K562 (cell line): Measurements from ENCODE around the gene RBPJ. TPM values are rescaled to one million over a fixed set of nuclear protein-coding genes. Genes with fewer than 3 reads are reported as not detected.
A peak's percentile ranks its signal among the peaks of the same experiment; 100 is the strongest.

Experiments
- CREBBP ChIP-seq: IDR thresholded peaks from one replicate; pipeline ENCODE4 v1.6.1; 2012; ENCODE audit warnings: low read depth, mild to moderate bottlenecking, control low read depth, inconsistent platforms, low read length
- ETV1 ChIP-seq: fragments of 450-650 bp; conservative IDR thresholded peaks from 2 replicates; pipeline ENCODE4 v1.6.1; 2016; ENCODE audit warnings: missing genetic modification characterization, control low read depth, low read depth, missing compliant biosample characterization
- ETV6 ChIP-seq, 3 experiments: fragments of 150-350 bp in 1 of 3; sonication (generic) in 1 of 3; formaldehyde crosslinking in 1 of 3; IDR thresholded peaks; 2 replicates each; pipeline versions ENCODE4 v1.6.1 to v1.8.0; 2014 to 2022; ENCODE audit warnings: borderline replicate concordance in 2 of 3, low read depth in 2 of 3, antibody characterized with exemption in 1 of 3, low read length in 1 of 3, mild to moderate bottlenecking in 1 of 3, missing genetic modification reagents in 1 of 3
- FOXK1 ChIP-seq: sonication (generic); formaldehyde crosslinking; IDR thresholded peaks from 2 replicates; pipeline ENCODE4 v1.8.0; 2022; ENCODE audit warnings: missing genetic modification reagents, mild to moderate bottlenecking, borderline replicate concordance
- HDAC2 ChIP-seq: fragments of 450-650 bp; IDR thresholded peaks from 2 replicates; pipeline ENCODE4 v1.6.1; 2016; ENCODE audit warnings: mild to moderate bottlenecking
- HMG20B ChIP-seq: fragments of 250-450 bp; sonication (Bioruptor Pico); IDR thresholded peaks from 2 replicates; pipeline ENCODE4 v1.5.0; 2021; ENCODE audit warnings: mild to moderate bottlenecking
- JUND ChIP-seq, 2 experiments: IDR thresholded peaks; 2 replicates in 1 of 2; 3 replicates in 1 of 2; pipeline ENCODE4 v1.6.1; 2011; ENCODE audit warnings: borderline replicate concordance in 2 of 2, low read depth in 2 of 2, low read length in 2 of 2, improper control_type of control experiment in 1 of 2, missing biosample characterization in 1 of 2, missing genetic modification characterization in 1 of 2, missing genetic modification reagents in 1 of 2
- KDM2B ChIP-seq: fragments of 250-450 bp; sonication (Bioruptor Pico); IDR thresholded peaks from 2 replicates; pipeline ENCODE4 v1.8.0; 2021; ENCODE audit warnings: mild to moderate bottlenecking, moderate library complexity
- LEF1 ChIP-seq: fragments of 450-650 bp; IDR thresholded peaks from 2 replicates; pipeline ENCODE4 v1.6.1; 2016; ENCODE audit warnings: mild to moderate bottlenecking
- MTA1 ChIP-seq: fragments of 450-650 bp; IDR thresholded peaks from 2 replicates; pipeline ENCODE4 v1.6.1; 2017; ENCODE audit warnings: borderline replicate concordance
- NBN ChIP-seq: fragments of 450-650 bp; IDR thresholded peaks from 2 replicates; pipeline ENCODE4 v1.6.1; 2016; ENCODE audit warnings: low read depth, mild to moderate bottlenecking
- PATZ1 ChIP-seq: fragments of 250-450 bp; sonication (Bioruptor Pico); IDR thresholded peaks from 2 replicates; pipeline ENCODE4 v1.5.0; 2020; ENCODE audit warnings: mild to moderate bottlenecking, borderline replicate concordance
- PCBP1 ChIP-seq: fragments of 200-400 bp; formaldehyde crosslinking; IDR thresholded peaks from 2 replicates; pipeline ENCODE4 v1.6.1; 2018; ENCODE audit warnings: mild to moderate bottlenecking, low read depth, low read length; ENCODE audit not compliant: poor library complexity, severe bottlenecking
- PHF20 ChIP-seq: fragments of 450-650 bp; IDR thresholded peaks from 2 replicates; pipeline ENCODE4 v1.6.1; 2018; ENCODE audit not compliant: partially characterized antibody
- PRMT5 ChIP-seq: sonication (generic); formaldehyde crosslinking; IDR thresholded peaks from 2 replicates; pipeline ENCODE4 v1.5.0; 2020; ENCODE audit warnings: missing genetic modification reagents
- SMARCA4 ChIP-seq: fragments of 450-650 bp; IDR thresholded peaks from 2 replicates; pipeline ENCODE4 v1.6.1; 2016
- TBL1XR1 ChIP-seq, 2 experiments: IDR thresholded peaks; 2 replicates each; pipeline ENCODE4 v1.6.1; 2012; ENCODE audit warnings: improper control_type of control experiment in 2 of 2, low read length in 2 of 2, mild to moderate bottlenecking in 1 of 2
- YY1 ChIP-seq, 3 experiments: IDR thresholded peaks; 2 replicates each; pipeline ENCODE4 v1.6.1; 2011; ENCODE audit warnings: low read length in 2 of 3, mild to moderate bottlenecking in 2 of 3, moderate library complexity in 2 of 3, borderline replicate concordance in 1 of 3, control low read depth in 1 of 3, low read depth in 1 of 3; ENCODE audit not compliant: insufficient read depth in 3 of 3, insufficient replicate concordance in 2 of 3, control insufficient read depth in 1 of 3, insufficient read length in 1 of 3; ENCODE audit errors: extremely low read depth in 1 of 3
- ZBTB34 ChIP-seq: fragments of 250-450 bp; sonication (Bioruptor Pico); IDR thresholded peaks from 2 replicates; pipeline ENCODE4 v1.8.0; 2021; ENCODE audit warnings: mild to moderate bottlenecking, moderate library complexity
- ZFX ChIP-seq: sonication (generic); formaldehyde crosslinking; IDR thresholded peaks from 2 replicates; pipeline ENCODE4 v1.8.0; 2022; ENCODE audit warnings: mild to moderate bottlenecking, missing genetic modification reagents, moderate library complexity
- ZNF134 ChIP-seq: fragments of 250-450 bp; sonication (Bioruptor Pico); conservative IDR thresholded peaks from 2 replicates; pipeline ENCODE4 v1.4.0; 2020
- ZNF232 ChIP-seq: sonication (generic); formaldehyde crosslinking; IDR thresholded peaks from 2 replicates; pipeline ENCODE4 v1.8.0; 2022; ENCODE audit warnings: mild to moderate bottlenecking, missing genetic modification reagents
- ZNF57 ChIP-seq: fragments of 450-650 bp; formaldehyde crosslinking; IDR thresholded peaks from 2 replicates; pipeline ENCODE4 v1.4.0; 2020; ENCODE audit warnings: mild to moderate bottlenecking, moderate library complexity
- ZNF717 ChIP-seq: fragments of 250-450 bp; sonication (Bioruptor Pico); IDR thresholded peaks from 2 replicates; pipeline ENCODE4 v1.5.0; 2021
- ZSCAN32 ChIP-seq: fragments of 450-650 bp; formaldehyde crosslinking; IDR thresholded peaks from 2 replicates; pipeline ENCODE4 v1.4.0; 2020; ENCODE audit warnings: mild to moderate bottlenecking, moderate library complexity
- ZZZ3 ChIP-seq: fragments of 450-650 bp; IDR thresholded peaks from 2 replicates; pipeline ENCODE4 v1.6.1; 2016; ENCODE audit warnings: antibody characterized with exemption, mild to moderate bottlenecking, moderate library complexity
- polyA plus RNA-seq, 8 experiments: library from polyadenylated mRNA; depleted of rRNA in 4 of 8; stranded (reverse) in 5 of 8; unstranded in 3 of 8; fragments of >200 nt; fragmentation: Nextera tagmentation in 2 of 8; fragmentation: Illumina TruSeq in 1 of 8; extraction: Ambion mirVana in 2 of 8; extraction: Trizol in 1 of 8; gene quantifications; 2 replicates each; pipeline versions ENCODE4 v1.2.1 to v1.2.3, GENCODE V29; 2011 to 2014; ENCODE audit warnings: inconsistent platforms in 1 of 8, missing spikeins in 1 of 8
- total RNA-seq, 7 experiments: library from RNA; depleted of rRNA in 6 of 7; stranded (reverse); fragments of >200 nt in 6 of 7; fragmentation: Illumina TruSeq in 2 of 7; extraction: Trizol in 2 of 7; gene quantifications; 2 replicates each; pipeline versions ENCODE4 v1.2.1 to v1.2.3, GENCODE V29; 2011 to 2021; ENCODE audit warnings: low replicate concordance in 1 of 7

Gene RBPJ
- total and polyA plus RNA-seq, 9 of the 15 experiments (the other 6 are each of a cell fraction or from before 2014, with no cell fraction given), result 17.2 to 49.4 (median 33.8) TPM

- no peak for TF ChIP-seq ETV6 (IDR thresholded peaks at IDR 0.05; ENCODE audit: borderline replicate concordance in 1 of 2, low read depth in 2 of 2, low read length in 1 of 2)
- TF ChIP-seq ETV6 (CRISPR knock-in tag; IDR thresholded peaks at IDR 0.05; ENCODE audit: borderline replicate concordance), result no peak
- TF ChIP-seq NBN, result no peak
- 0 out of 2 replicates have a peak, but pooled peaks have one; percentile 5 for TF ChIP-seq SMARCA4
- no peak for TF ChIP-seq KDM2B (CRISPR knock-in tag)
- no peak for TF ChIP-seq ZZZ3
- TF ChIP-seq PATZ1 (CRISPR knock-in tag), result no peak
- TF ChIP-seq MTA1, result no peak
- TF ChIP-seq HDAC2, result no peak
- 0 out of 2 replicates have a peak, but pooled peaks have one; percentile 33 for TF ChIP-seq FOXK1 (CRISPR knock-in tag)
- 0 out of 2 replicates have a peak, but pooled peaks have one; percentile 39 for TF ChIP-seq ZNF232 (CRISPR knock-in tag)
- no peak for TF ChIP-seq ZNF717 (CRISPR knock-in tag)
- peak; percentile 48 for TF ChIP-seq ZFX
- no peak for TF ChIP-seq PRMT5 (CRISPR knock-in tag)
- no peak for TF ChIP-seq ZNF57 (CRISPR knock-in tag)
- no peak for TF ChIP-seq HMG20B (CRISPR knock-in tag)
- no peak for TF ChIP-seq TBL1XR1 (IDR thresholded peaks at IDR 0.05; ENCODE audit: low read length in 2 of 2)
- peak; percentile 21 for TF ChIP-seq PHF20
- TF ChIP-seq ZNF134, result no peak
- no peak for TF ChIP-seq CREBBP
- TF ChIP-seq ETV1, result no peak
- no peak for TF ChIP-seq JUND (IDR thresholded peaks at IDR 0.05; ENCODE audit: borderline replicate concordance, low read depth, low read length)
- TF ChIP-seq JUND (tag; IDR thresholded peaks at IDR 0.05; ENCODE audit: borderline replicate concordance, low read depth, low read length), result 0 out of 3 replicates have a peak, but pooled peaks have one; percentile 4
- no peak for TF ChIP-seq ZSCAN32 (CRISPR knock-in tag)
- TF ChIP-seq ZBTB34, result no peak
- TF ChIP-seq PCBP1, result peak; percentile 55
- TF ChIP-seq LEF1, result no peak
- TF ChIP-seq YY1 (IDR thresholded peaks at IDR 0.05; ENCODE audit: borderline replicate concordance in 1 of 3, control insufficient read depth in 1 of 3, extremely low read depth in 1 of 3, insufficient read depth in 3 of 3, insufficient read length in 1 of 3, insufficient replicate concordance in 2 of 3, low read depth in 1 of 3, low read length in 2 of 3), result peak in 1 of 3 experiments; percentile 35
These were observed 771 bp upstream of the RBPJ start (continued) for GRCh38 chr4:26319949-26320537.
